NT2/D1 (cell line): Measurements from ENCODE around the gene ADAMTS13.
A peak's percentile ranks its signal among the peaks of the same experiment; 100 is the strongest.

Experiments used
- DNase-seq: peaks from one replicate; pipeline ENCODE4 v3.0.0-alpha.2; 2011; ENCODE audit warnings: low read depth, low spot score
- H3K27me3 ChIP-seq: 2 replicates; pipeline ENCODE4 v1.6.0; 2011; ENCODE audit warnings: mild to moderate bottlenecking; ENCODE audit not compliant: insufficient read length, insufficient read depth
- H3K36me3 ChIP-seq: 2 replicates; pipeline ENCODE4 v1.6.1; 2011; ENCODE audit warnings: mild to moderate bottlenecking, low read length, mixed read lengths; ENCODE audit not compliant: insufficient read depth, insufficient read length
- H3K4me1 ChIP-seq: 2 replicates; pipeline ENCODE4 v1.5.1; 2011; ENCODE audit not compliant: insufficient read depth, insufficient read length
- H3K4me3 ChIP-seq: 2 replicates; pipeline ENCODE4 v1.5.1; 2011; ENCODE audit warnings: low read depth; ENCODE audit not compliant: insufficient read length
- H3K9ac ChIP-seq: 2 replicates; pipeline ENCODE4 v1.6.0; 2011; ENCODE audit warnings: low read depth; ENCODE audit not compliant: insufficient read length
- H3K9me3 ChIP-seq: 2 replicates; pipeline ENCODE4 v1.5.1; 2011; ENCODE audit warnings: mild to moderate bottlenecking, low read length; ENCODE audit not compliant: insufficient read depth
- SUZ12 ChIP-seq: IDR thresholded peaks from 2 replicates; pipeline ENCODE4 v1.6.1; 2011; ENCODE audit not compliant: insufficient read length, insufficient read depth; ENCODE audit errors: extremely low read depth
- YY1 ChIP-seq: IDR thresholded peaks from 2 replicates; pipeline ENCODE4 v1.6.1; 2011; ENCODE audit not compliant: insufficient read length, insufficient read depth
- ZNF274 ChIP-seq: IDR thresholded peaks from 2 replicates; pipeline ENCODE4 v1.6.1; 2011; ENCODE audit warnings: mild to moderate bottlenecking, low read depth, low read length

ADAMTS13 gene

DNA sequence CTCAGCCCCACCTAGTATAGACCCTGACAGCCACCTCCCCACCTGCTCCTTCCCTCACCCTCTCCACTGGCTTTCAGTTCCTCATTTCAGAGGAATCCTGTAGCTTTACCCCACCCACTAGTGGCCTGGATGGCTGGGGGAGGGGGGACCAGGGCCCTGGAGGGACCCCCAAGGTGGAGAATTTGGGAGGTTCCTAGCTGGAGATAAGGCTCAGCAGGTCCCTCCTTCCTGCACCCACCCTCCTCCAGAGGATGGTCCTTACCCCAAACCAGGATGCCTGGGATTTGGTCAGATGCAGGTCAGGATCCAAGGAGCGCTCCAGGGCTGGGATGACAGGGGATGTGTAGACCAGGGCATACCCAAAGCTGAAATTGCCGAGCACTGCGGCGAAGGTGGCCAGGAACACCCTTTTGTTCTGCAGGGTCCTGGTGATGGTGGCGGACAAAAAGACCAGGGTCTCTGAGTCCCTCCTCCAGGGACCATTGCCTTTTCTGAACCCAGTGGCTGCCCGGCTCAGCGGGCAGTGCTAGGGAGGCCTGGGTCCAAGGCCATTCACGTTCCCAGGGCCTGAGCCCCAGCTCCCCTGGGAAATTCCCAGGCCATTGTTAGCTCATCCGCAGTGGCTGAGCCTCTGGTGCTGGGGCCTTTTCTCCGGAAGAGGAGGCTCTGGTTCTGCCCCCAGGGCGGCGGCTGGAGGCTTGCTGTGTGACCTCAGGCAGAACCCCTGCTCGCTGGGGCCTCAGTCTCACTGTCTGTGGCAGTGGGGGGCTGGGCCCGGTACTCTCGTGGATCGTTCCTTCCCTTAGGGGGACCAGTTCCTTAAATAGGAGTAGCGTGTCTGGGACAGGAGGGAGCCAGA is 56.1 kb downstream of the ADAMTS13 start:
- no peak for DNase-seq
- TF ChIP-seq SUZ12 (no peak), ZNF274 (no peak), YY1 (no peak)
- H3K9ac ChIP-seq: peak overlapping the region; percentile 73
- H3K4me3 ChIP-seq: peak overlapping the region; percentile 68
- peaks cover 14% of the 10 kb centered on the region for H3K4me1 ChIP-seq
- H3K9me3 ChIP-seq: no peaks in the 10 kb centered on the region
- peaks cover 43% of the 10 kb centered on the region for H3K36me3 ChIP-seq
- peaks cover 12% of the 10 kb centered on the region for H3K27me3 ChIP-seq

DNA sequence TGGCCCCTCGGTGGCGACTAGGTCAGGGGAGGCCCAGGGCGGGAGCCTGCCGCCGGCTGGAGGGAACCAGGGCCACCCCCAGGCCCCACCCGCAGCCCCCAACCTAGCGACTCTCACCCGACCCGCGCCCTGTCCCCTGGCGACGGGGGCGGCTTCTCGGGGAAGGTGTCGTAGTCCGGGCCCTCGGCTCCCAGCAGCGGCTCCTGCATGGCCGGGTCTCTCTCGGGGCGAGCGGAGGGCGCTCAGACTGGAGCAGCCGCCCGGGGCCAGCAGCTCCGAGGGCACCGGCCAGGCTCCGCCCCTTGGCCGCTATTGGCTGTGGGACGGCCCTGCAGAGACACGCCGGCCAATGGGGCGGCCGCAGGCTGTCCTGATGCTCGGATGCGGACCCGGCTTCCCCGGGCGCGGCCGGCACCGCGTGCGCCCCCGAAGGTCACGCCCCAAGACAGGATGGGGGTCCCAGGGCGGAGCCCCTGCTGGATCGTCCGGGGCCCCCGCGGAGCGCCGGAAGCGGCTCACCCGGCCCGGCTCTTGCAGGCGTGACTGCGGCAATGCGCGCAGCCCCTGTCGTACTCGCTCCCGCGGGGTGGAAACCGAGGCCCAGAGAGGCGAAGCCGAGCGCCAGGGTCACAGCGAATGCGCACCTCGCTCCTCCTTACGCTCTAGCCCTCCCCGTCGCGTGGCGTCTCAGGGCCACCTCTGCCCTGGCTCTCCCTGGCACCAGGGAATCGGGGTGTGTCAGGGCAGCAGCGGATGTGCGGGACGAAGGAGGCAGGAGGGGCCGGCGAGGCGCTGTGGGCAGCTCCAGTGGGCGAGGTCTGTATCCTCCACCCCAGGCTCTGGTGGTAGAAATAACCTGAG is 56.9 kb downstream of the ADAMTS13 start, which contains the start of gene SLC2A6:
SLC2A6 (minus strand) TSS at position 249 of the 861 bp plus-strand sequence; CDS start at position 209, 40 bp downstream.
- TF ChIP-seq YY1 (no peak), SUZ12 (no peak), ZNF274 (no peak)
- H3K4me3 ChIP-seq: peak within 1 kb of the TSS; percentile 71
- H3K4me1 ChIP-seq: peaks cover 14% of the 10 kb centered on the region
- peaks cover 12% of the 10 kb centered on the region for H3K27me3 ChIP-seq
- H3K36me3 ChIP-seq: peaks cover 35% of the 10 kb centered on the region
- peak within 1 kb of the TSS; percentile 83 for H3K9ac ChIP-seq
- no peaks in the 10 kb centered on the region for H3K9me3 ChIP-seq
- DNase-seq: peak; percentile 75

- no peak for DNase-seq
- no peak for TF ChIP-seq SUZ12
- no peak for TF ChIP-seq YY1
- TF ChIP-seq ZNF274: no peak
- Histone ChIP-seq H3K27me3 (peaks cover 12% of the 10 kb centered on the region), H3K36me3 (no peaks in the 10 kb centered on the region), H3K9ac (no peak overlapping the region), H3K9me3 (no peaks in the 10 kb centered on the region), H3K4me1 (peaks cover 16% of the 10 kb centered on the region), H3K4me3 (no peak overlapping the region)
Measured at GRCh38 chr9:133483611-133484010, 61.4 kb downstream of the ADAMTS13 start.

GRCh38 chr9:133484671-133485437 is 62.7 kb downstream of the ADAMTS13 start:
- H3K4me3 ChIP-seq: no peak overlapping the region
- no peaks in the 10 kb centered on the region for H3K9me3 ChIP-seq
- H3K4me1 ChIP-seq: peaks cover 17% of the 10 kb centered on the region
- no peak overlapping the region for H3K9ac ChIP-seq
- no peaks in the 10 kb centered on the region for H3K36me3 ChIP-seq
- peaks cover 5% of the 10 kb centered on the region for H3K27me3 ChIP-seq
- DNase-seq: no peak
- TF ChIP-seq YY1 (no peak), ZNF274 (no peak), SUZ12 (no peak)

DNA sequence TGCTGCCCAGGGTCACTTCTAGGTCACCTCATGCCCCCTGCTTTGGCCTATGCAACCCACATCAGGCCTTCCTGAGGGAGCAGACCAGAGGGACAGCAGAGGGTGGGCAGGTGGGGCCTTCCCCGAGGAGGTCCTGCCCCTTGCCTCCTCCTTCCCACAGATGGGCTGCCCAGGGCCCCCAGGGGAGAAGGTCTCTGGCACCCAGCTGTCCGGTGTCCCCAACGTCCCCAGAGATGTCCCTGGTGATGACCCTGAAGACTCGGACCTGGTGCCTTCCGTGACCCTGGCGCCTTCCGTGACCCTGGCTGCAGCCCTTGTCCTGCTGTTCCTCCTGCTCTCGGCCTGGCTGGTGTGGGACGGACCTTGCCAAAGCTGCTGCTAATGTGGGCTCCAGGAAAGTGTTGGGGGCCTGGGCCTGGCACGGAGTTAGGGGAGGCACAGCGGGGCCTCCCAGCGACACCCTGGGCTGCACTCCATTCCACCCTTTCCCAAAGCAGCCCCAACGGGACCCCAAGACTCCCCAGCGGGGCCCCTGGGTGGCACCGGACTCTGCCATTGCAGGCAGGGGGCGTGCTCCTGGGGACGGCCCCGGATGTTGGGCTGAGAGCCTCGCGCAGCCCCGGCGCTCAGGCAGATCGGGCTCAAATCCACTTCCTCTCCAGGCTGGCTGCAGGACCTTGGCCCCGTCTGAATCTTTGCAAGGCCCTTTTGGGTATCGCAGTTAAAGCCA is 63.5 kb downstream of the ADAMTS13 start:
- TF ChIP-seq YY1 (no peak), SUZ12 (no peak), ZNF274 (no peak)
- Histone ChIP-seq H3K4me1 (peaks cover 17% of the 10 kb centered on the region), H3K27me3 (no peaks in the 10 kb centered on the region), H3K36me3 (no peaks in the 10 kb centered on the region), H3K9ac (no peak overlapping the region), H3K9me3 (no peaks in the 10 kb centered on the region), H3K4me3 (no peak overlapping the region)
- no peak for DNase-seq

DNA sequence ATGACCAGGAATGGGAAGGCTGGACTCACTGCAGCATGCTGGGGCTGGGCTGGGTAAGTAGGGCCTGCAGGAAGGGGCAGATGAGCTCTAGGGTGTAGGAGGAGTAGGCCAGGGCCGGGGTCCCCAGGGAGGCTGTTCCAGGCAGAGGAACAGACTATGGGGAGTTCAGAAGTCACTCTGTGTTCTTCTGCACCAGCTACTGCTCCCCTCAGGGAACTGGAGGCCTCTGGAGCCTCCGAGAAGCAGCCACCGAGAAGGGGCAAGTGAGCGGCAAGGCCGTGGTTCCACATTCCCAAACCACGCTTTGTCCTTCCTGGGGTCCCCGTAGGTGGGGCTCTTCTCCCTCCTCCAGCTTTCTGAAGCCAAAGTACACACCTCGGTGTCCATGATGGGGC is 65.2 kb downstream of the ADAMTS13 start:
- H3K9ac ChIP-seq: no peak overlapping the region
- DNase-seq: no peak
- H3K9me3 ChIP-seq: no peaks in the 10 kb centered on the region
- H3K4me1 ChIP-seq: peaks cover 20% of the 10 kb centered on the region
- no peaks in the 10 kb centered on the region for H3K36me3 ChIP-seq
- TF ChIP-seq SUZ12 (no peak), ZNF274 (no peak), YY1 (no peak)
- no peak overlapping the region for H3K4me3 ChIP-seq
- no peaks in the 10 kb centered on the region for H3K27me3 ChIP-seq
